H9 (cell line): ENCODE data around the gene RASSF7. TPM values are rescaled to one million over a fixed set of nuclear protein-coding genes. Genes with fewer than 3 reads are reported as not detected.
A peak's percentile ranks its signal among the peaks of the same experiment; 100 is the strongest.

Experiments used
- DNase-seq: peaks from one replicate; pipeline ENCODE4 v3.0.0-alpha.2; 2017
- H2AFZ ChIP-seq: one replicate; pipeline ENCODE4 v1.6.1; 2013; ENCODE audit warnings: mild to moderate bottlenecking, low read length, control low read depth, moderate library complexity
- H2AK5ac ChIP-seq: 2 replicates; pipeline ENCODE4 v1.6.1; 2013; ENCODE audit warnings: low read length, control low read depth, mixed read lengths; ENCODE audit not compliant: insufficient read length
- H2BK120ac ChIP-seq: one replicate; pipeline ENCODE4 v1.6.1; 2013; ENCODE audit warnings: low read depth, mild to moderate bottlenecking, low read length, control low read depth, inconsistent platforms; ENCODE audit not compliant: poor library complexity, severe bottlenecking
- H2BK12ac ChIP-seq: 2 replicates; pipeline ENCODE4 v1.6.1; 2013; ENCODE audit warnings: low read length, control low read depth, mixed read lengths, low read depth; ENCODE audit not compliant: insufficient read length
- H2BK15ac ChIP-seq: 2 replicates; pipeline ENCODE4 v1.6.1; 2013; ENCODE audit warnings: low read depth, low read length, control low read depth
- H2BK20ac ChIP-seq: one replicate; pipeline ENCODE4 v1.6.1; 2013; ENCODE audit warnings: low read depth, mild to moderate bottlenecking, low read length, control low read depth, inconsistent platforms; ENCODE audit not compliant: poor library complexity, severe bottlenecking
- H2BK5ac ChIP-seq: 2 replicates; pipeline ENCODE4 v1.6.1; 2013; ENCODE audit warnings: low read length, control low read depth, mixed read lengths; ENCODE audit not compliant: insufficient read length
- H3K14ac ChIP-seq: 2 replicates; pipeline ENCODE4 v1.6.1; 2013; ENCODE audit warnings: low read length, control low read depth; ENCODE audit not compliant: insufficient read depth
- H3K18ac ChIP-seq: 2 replicates; pipeline ENCODE4 v1.6.1; 2013; ENCODE audit warnings: low read depth, mild to moderate bottlenecking, mixed read lengths, low read length, control low read depth; ENCODE audit not compliant: insufficient read length
- H3K23ac ChIP-seq: 2 replicates; pipeline ENCODE4 v1.6.1; 2013; ENCODE audit warnings: low read length, control low read depth, mixed read lengths, low read depth; ENCODE audit not compliant: insufficient read length
- H3K23me2 ChIP-seq: 2 replicates; pipeline ENCODE4 v1.6.1; 2013; ENCODE audit warnings: low read depth, mild to moderate bottlenecking, mixed read lengths, low read length, control low read depth; ENCODE audit not compliant: insufficient read length, poor library complexity, severe bottlenecking
- H3K27ac ChIP-seq: 2 replicates; pipeline ENCODE4 v1.5.1; 2013; ENCODE audit warnings: low read length, control low read depth, mixed read lengths, low read depth; ENCODE audit not compliant: insufficient read length
- H3K27me3 ChIP-seq: 2 replicates; pipeline ENCODE4 v1.6.1; 2013; ENCODE audit warnings: low read length, control low read depth, inconsistent platforms; ENCODE audit not compliant: insufficient read depth
- H3K4ac ChIP-seq: 2 replicates; pipeline ENCODE4 v1.6.1; 2013; ENCODE audit warnings: low read depth, mild to moderate bottlenecking, control low read depth, inconsistent platforms, low read length, moderate library complexity
- H3K4me1 ChIP-seq: 2 replicates; pipeline ENCODE4 v1.6.1; 2013; ENCODE audit warnings: low read length, control low read depth, inconsistent platforms; ENCODE audit not compliant: insufficient read depth
- H3K4me2 ChIP-seq: 2 replicates; pipeline ENCODE4 v1.6.1; 2013; ENCODE audit warnings: low read length, control low read depth, mixed read lengths; ENCODE audit not compliant: insufficient read length, insufficient read depth
- H3K56ac ChIP-seq: 2 replicates; pipeline ENCODE4 v1.6.1; 2013; ENCODE audit warnings: low read depth, mild to moderate bottlenecking, mixed read lengths, low read length, control low read depth; ENCODE audit not compliant: insufficient read length
- H3K79me1 ChIP-seq: 2 replicates; pipeline ENCODE4 v1.6.1; 2013; ENCODE audit warnings: low read depth, mild to moderate bottlenecking, moderate library complexity, low read length, control low read depth, inconsistent platforms; ENCODE audit not compliant: insufficient read depth, poor library complexity, severe bottlenecking
- H3K79me2 ChIP-seq: 2 replicates; pipeline ENCODE4 v1.6.1; 2013; ENCODE audit warnings: low read length, control low read depth, inconsistent platforms; ENCODE audit not compliant: insufficient read depth
- H3K9ac ChIP-seq: 2 replicates; pipeline ENCODE4 v1.6.1; 2013; ENCODE audit warnings: low read length, control low read depth, mixed read lengths; ENCODE audit not compliant: insufficient read length; ENCODE audit errors: extremely low read depth
- H3K9me3 ChIP-seq: one replicate; pipeline ENCODE4 v1.6.1; 2013; ENCODE audit warnings: low read depth, low read length, inconsistent platforms; ENCODE audit not compliant: control insufficient read depth
- H3T11ph ChIP-seq: one replicate; pipeline ENCODE4 v1.6.1; 2013; ENCODE audit warnings: mild to moderate bottlenecking, low read length, control low read depth, inconsistent platforms
- H4K20me1 ChIP-seq: one replicate; pipeline ENCODE4 v1.6.1; 2013; ENCODE audit not compliant: control insufficient read depth, insufficient read length, insufficient read depth
- H4K5ac ChIP-seq: 2 replicates; pipeline ENCODE4 v1.6.1; 2013; ENCODE audit warnings: low read depth, mild to moderate bottlenecking, mixed read lengths, low read length, control low read depth; ENCODE audit not compliant: insufficient read length
- H4K8ac ChIP-seq: replicated peaks from 2 replicates; pipeline ENCODE4 v1.6.1; 2013; ENCODE audit warnings: low read length, control low read depth, mixed read lengths, low read depth; ENCODE audit not compliant: insufficient read length
- H4K91ac ChIP-seq: 2 replicates; pipeline ENCODE4 v1.6.1; 2013; ENCODE audit warnings: low read depth, mild to moderate bottlenecking, moderate library complexity, mixed read lengths, low read length, control low read depth; ENCODE audit not compliant: insufficient read length
- H3K27ac Mint-ChIP-seq, 3 experiments: 2 replicates in 2 of 3; 3 replicates in 1 of 3; pipeline ENCODE4 v1.8.0; 2020 to 2021; ENCODE audit warnings: mixed read lengths in 3 of 3, mild to moderate bottlenecking in 1 of 3, moderate library complexity in 1 of 3
- H3K27me3 Mint-ChIP-seq: 2 replicates; pipeline ENCODE4 v1.8.0; 2021; ENCODE audit warnings: low read depth, mild to moderate bottlenecking, moderate library complexity, mixed read lengths
- H3K36me3 Mint-ChIP-seq, 3 experiments: 2 replicates in 2 of 3; 3 replicates in 1 of 3; pipeline ENCODE4 v1.8.0; 2020 to 2021; ENCODE audit warnings: low read depth in 3 of 3, mixed read lengths in 3 of 3; ENCODE audit not compliant: insufficient read depth in 1 of 3
- H3K4me1 Mint-ChIP-seq, 2 experiments: 2 replicates each; pipeline ENCODE4 v1.8.0; 2020; ENCODE audit warnings: mixed read lengths in 2 of 2
- H3K4me3 Mint-ChIP-seq, 2 experiments: 2 replicates in 1 of 2; 3 replicates in 1 of 2; pipeline ENCODE4 v1.8.0; 2020 to 2021; ENCODE audit warnings: mild to moderate bottlenecking in 2 of 2, mixed read lengths in 2 of 2, moderate library complexity in 1 of 2
- H3K9me3 Mint-ChIP-seq, 2 experiments: 2 replicates in 1 of 2; 3 replicates in 1 of 2; pipeline ENCODE4 v1.8.0; 2020; ENCODE audit warnings: mild to moderate bottlenecking in 2 of 2, mixed read lengths in 2 of 2, moderate library complexity in 1 of 2
- WGBS: extraction: QIAGEN DNeasy Blood & Tissue Kit; methylation state at CpG from one replicate; pipeline ENCODE4 v1.1.7; 2013; ENCODE audit warnings: missing lambda C conversion rate, low lambda C conversion rate, mixed read lengths; ENCODE audit not compliant: insufficient read length; ENCODE audit errors: extremely low coverage; 5-methylcytosine and 5-hydroxymethylcytosine counted together
- total RNA-seq: library from RNA; stranded (reverse); gene quantifications from 2 replicates; pipeline ENCODE4 v1.2.1, GENCODE V29; 2021
- TF ChIP-seq, protein P1 (sequence below): fragments of 200-600 bp; sonication (generic); conservative IDR thresholded peaks from 3 replicates; pipeline ENCODE4 v1.8.0; 2021; ENCODE audit warnings: antibody characterized with exemption, mild to moderate bottlenecking

Gene RASSF7
- total RNA-seq, 1 experiment from 2014 or later = 26.3 TPM

DNA sequence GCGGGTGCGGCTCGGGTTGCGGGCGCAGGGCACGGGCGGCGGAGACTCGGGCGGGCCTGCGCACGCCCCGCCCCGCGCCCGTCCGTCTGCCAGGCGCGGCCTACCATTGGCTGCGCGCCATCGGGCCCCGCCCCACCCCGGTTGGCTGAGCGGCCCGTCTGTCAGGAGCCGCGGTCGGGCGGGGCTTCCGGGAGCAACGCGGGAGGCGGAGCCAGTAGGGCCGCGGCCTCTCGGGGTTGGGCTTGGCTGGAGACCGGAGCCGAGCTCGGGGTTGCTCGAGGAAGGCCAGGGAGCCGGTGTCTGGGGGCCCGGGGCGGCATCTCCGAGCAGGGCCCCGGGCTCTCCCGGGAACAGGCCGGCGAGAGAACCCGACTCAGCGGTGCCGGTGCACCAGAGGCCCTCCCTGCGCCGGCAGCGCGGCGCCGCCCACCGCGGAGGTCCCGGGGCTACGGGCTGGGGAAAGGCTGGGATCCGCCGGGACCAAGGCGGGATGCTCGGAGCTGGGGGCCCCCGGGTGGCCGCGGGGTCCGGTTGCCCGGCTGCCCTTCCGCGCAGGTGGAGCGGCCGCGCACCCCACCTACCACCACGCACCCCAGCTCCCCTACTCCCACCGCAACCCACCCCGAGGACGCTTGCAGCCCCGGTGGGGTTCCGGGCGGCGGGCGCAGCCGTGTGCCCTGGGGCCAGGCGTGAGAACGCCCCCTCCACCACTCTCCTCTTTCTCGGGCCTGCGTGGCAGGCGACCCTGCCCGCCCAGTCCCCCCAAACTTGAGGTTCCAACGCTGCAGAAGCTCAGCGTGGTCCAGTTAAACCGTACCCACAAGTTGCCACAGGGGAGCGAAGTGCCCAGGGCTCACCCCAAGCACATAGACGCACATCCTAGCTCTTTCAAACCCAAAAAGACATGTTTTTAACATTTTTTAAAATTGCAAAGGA, 25.0 kb upstream of the RASSF7 start, which contains the start of gene HRAS:
TSS of gene HRAS (minus strand) at position 58 of the 936 bp plus-strand sequence.
- Histone ChIP-seq H3K9me3 (no peaks in the 10 kb centered on the region), H2BK120ac (no peak within 1 kb of the TSS), H3K23me2 (peaks cover 19% of the 10 kb centered on the region), H2BK20ac (no peak within 1 kb of the TSS), H3K4me2 (peak within 1 kb of the TSS; percentile 47), H3K4ac (no peak within 1 kb of the TSS), H4K5ac (no peak within 1 kb of the TSS), H4K8ac (no peak within 1 kb of the TSS), H2BK5ac (no peak within 1 kb of the TSS), H4K91ac (no peak within 1 kb of the TSS), H3K9ac (no peak within 1 kb of the TSS), H3K27me3 (no peaks in the 10 kb centered on the region), H3K4me1 (no peaks in the 10 kb centered on the region), H4K20me1 (no peaks in the 10 kb centered on the region), H2AK5ac (no peak within 1 kb of the TSS), H3K79me2 (no peaks in the 10 kb centered on the region), H3K27ac (no peak within 1 kb of the TSS), H2AFZ (no peak within 1 kb of the TSS), H2BK12ac (no peak within 1 kb of the TSS), H3K23ac (no peak within 1 kb of the TSS), H3K18ac (no peak within 1 kb of the TSS), H2BK15ac (no peak within 1 kb of the TSS; the same call in 1 of the 2 replicates), H3K14ac (peak within 1 kb of the TSS; percentile 41; the same call in 1 of the 2 replicates), H3K56ac (no peak within 1 kb of the TSS), H3T11ph (no peak within 1 kb of the TSS), H3K79me1 (no peaks in the 10 kb centered on the region)
- H3K36me3 Mint-ChIP-seq = peaks cover 5 to 18% (median 10%) of the 10 kb centered on the region in 3 experiments; a peak in 5 of 7 replicates
- peaks cover 16% of the 10 kb centered on the region for H3K27me3 Mint-ChIP-seq
- H3K9me3 Mint-ChIP-seq = peaks cover 0 to 2% of the 10 kb centered on the region in 2 experiments; a peak in 1 of 5 replicates
- peak within 1 kb of the TSS; percentile 76 to 94 for H3K4me3 Mint-ChIP-seq
- peak; percentile 93 for DNase-seq
- H3K4me1 Mint-ChIP-seq = peaks cover 6 to 11% of the 10 kb centered on the region in 2 experiments; a peak in 2 of 4 replicates
- TF ChIP-seq, protein P1, sequence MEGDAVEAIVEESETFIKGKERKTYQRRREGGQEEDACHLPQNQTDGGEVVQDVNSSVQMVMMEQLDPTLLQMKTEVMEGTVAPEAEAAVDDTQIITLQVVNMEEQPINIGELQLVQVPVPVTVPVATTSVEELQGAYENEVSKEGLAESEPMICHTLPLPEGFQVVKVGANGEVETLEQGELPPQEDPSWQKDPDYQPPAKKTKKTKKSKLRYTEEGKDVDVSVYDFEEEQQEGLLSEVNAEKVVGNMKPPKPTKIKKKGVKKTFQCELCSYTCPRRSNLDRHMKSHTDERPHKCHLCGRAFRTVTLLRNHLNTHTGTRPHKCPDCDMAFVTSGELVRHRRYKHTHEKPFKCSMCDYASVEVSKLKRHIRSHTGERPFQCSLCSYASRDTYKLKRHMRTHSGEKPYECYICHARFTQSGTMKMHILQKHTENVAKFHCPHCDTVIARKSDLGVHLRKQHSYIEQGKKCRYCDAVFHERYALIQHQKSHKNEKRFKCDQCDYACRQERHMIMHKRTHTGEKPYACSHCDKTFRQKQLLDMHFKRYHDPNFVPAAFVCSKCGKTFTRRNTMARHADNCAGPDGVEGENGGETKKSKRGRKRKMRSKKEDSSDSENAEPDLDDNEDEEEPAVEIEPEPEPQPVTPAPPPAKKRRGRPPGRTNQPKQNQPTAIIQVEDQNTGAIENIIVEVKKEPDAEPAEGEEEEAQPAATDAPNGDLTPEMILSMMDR = no peak
- H3K27ac Mint-ChIP-seq = peak within 1 kb of the TSS in 2 of 3 experiments; percentile 51 to 81; a peak in 2 of 7 replicates
- WGBS = no CpG with 5 or more reads among the region's 97 CpGs
